KG1 (cell line): ENCODE data around the gene SMIM35.

Experiments used
- DNase-seq: peaks from one replicate; lab custom pipeline; 2025; lab: John Stamatoyannopoulos, UW

The SMIM35 gene

DNA sequence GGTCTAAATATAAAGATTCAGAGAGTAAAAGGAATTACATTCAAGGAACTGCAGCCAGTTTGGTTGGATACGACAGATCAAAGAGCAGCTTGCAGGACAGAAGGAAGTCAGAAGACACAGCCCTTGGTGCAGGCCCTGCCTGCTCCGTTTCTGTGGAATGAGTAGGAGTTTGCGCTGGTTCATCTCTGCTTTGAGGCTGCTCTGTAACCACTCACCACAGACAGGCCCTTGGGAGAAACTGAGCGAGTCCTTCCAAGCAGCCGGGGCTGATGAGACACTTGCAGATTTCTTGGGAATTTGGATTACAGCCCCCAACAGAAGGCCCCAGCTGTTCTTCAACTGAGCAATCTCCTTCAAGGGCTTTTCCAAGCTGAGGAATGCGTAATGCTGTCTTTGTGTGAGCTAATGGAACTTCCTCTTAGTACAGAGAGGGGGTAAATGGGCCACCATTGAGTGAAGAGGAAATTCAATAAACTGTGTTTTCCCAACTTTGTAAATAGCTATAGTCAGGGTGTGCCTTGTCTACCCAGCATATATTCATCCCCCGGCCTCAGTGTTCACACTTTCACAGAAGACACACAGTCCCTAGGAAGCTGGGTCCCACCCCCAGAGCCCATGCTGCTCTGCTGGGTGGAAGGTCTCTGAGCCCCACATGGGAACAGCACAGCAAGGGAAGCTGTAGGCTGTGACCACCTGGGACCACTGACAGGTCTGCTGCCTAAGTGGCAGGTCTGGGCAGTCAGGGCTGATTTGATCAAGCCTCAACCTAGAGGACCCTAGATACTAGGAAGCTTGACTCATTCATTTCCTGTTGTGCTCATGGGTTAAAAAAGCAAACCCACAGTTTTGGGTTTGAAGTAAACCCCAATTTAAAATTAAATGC is 84.0 kb downstream of the SMIM35 start:
- DNase-seq: peak; percentile 56

DNA sequence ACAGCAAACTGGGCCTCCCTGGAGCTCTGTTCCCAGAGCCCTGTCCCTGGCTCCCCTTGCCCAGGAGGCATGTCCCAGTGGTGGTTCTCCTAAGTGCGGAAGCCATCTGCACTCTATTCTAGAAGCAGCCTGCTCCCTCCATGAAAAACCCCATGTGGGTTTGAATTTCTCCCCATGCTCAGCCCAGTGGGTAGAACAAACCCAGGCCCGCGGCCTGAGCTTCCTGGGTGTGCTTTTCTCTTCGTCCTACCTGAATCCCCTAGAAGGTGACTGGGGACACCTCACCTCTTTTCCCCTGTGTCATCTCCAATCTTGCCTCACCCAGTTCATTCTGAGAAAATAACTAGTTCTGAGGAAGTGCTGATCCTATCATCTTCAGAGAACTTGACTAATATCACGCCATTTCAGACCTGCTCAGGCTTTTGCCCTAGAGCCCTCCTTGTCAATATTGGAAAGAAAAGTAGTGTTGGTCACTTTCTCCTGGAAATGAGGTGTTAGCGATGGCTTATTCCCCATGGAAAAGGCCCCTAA is 84.7 kb downstream of the SMIM35 start:
- no peak for DNase-seq

DNA sequence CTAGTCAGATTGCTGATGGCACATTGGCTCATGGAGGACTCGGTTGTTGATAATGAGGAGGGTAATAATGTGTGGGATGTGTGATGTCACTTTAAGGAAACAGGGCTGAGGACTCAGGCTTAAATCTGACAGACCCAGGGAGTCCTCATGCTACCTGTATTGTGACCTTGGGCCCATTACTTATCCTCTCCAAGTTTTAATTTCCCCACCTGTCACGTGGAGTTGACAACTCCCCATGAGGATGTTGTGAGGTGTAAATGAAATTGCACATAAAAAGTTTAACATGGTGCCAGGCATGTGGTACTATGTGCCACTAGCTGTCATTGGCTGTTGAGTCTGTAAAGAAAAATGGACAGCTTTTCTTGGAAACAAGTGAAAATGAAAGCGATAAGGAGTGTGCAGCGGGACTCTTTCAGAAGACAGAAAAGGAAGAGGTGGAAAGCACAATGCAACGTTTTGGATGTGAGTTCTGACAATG is 85.2 kb downstream of the SMIM35 start:
- DNase-seq: no peak

DNA sequence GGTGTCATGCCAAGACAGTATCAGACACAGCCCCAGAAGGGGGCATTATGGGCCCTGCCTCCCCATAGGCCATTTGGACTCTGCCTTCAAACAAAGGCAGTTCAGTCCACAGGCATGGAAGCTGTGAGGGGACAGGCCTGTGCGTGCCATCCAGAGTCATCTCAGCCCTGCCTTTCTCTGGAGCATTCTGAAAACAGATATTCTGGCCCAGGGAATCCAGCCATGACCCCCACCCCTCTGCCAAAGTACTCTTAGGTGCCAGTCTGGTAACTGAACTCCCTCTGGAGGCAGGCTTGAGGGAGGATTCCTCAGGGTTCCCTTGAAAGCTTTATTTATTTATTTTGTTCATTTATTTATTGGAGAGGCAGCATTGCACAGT is 85.9 kb downstream of the SMIM35 start:
- no peak for DNase-seq

DNA sequence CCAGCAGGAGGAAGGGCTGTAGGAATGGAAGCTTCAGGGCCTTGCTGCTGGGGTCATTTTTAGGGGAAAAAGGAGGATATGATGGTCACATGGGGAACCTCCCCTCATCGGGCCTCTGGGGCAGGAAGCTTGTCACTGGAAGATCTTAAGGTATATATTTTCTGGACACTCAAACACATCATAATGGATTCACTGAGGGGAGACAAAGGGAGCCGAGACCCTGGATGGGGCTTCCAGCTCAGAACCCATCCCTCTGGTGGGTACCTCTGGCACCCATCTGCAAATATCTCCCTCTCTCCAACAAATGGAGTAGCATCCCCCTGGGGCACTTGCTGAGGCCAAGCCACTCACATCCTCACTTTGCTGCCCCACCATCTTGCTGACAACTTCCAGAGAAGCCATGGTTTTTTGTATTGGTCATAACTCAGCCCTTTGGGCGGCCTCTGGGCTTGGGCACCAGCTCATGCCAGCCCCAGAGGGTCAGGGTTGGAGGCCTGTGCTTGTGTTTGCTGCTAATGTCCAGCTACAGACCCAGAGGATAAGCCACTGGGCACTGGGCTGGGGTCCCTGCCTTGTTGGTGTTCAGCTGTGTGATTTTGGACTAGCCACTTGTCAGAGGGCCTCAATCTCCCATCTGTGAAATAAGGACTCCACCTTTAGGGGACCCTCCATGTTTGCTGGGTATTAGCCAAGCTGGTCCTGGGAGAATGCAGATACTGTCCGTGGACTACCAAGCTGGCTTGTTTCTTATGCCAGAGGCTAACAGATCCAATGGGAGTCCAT is 86.5 kb downstream of the SMIM35 start:
- DNase-seq: no peak

DNA sequence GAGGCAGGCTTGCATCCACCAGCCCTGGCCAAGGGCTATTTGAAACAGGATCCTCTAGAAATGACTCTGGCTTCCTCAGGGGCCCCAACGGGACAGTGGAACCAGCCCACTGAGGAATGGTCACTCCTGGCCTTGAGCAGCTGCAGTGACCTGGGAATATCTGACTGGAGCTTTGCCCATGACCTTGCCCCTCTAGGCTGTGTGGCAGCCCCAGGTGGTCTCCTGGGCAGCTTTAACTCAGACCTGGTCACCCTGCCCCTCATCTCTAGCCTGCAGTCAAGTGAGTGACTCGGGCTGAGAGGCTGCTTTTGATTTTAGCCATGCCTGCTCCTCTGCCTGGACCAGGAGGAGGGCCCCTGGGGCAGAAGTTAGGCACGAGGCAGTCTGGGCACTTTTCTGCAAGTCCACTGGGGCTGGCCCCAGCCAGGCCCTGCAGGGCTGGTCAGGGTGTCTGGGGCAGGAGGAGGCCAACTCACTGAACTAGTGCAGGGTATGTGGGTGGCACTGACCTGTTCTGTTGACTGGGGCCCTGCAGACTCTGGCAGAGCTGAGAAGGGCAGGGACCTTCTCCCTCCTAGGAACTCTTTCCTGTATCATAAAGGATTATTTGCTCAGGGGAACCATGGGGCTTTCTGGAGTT is 87.3 kb downstream of the SMIM35 start:
- DNase-seq: no peak

DNA sequence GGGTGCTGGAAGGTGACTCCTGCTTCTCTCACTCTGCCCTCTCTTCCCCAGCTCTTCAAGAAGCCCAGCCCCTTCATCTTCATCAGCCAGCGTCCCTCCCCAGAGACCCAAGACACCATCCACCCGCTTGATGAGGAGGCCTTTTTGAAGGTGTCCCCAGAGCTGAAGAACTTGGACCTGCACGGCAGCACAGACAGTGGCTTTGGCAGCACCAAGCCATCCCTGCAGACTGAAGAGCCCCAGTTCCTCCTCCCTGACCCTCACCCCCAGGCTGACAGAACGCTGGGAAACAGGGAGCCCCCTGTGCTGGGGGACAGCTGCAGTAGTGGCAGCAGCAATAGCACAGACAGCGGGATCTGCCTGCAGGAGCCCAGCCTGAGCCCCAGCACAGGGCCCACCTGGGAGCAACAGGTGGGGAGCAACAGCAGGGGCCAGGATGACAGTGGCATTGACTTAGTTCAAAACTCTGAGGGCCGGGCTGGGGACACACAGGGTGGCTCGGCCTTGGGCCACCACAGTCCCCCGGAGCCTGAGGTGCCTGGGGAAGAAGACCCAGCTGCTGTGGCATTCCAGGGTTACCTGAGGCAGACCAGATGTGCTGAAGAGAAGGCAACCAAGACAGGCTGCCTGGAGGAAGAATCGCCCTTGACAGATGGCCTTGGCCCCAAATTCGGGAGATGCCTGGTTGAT is 88.0 kb downstream of the SMIM35 start:
- no peak for DNase-seq

DNA sequence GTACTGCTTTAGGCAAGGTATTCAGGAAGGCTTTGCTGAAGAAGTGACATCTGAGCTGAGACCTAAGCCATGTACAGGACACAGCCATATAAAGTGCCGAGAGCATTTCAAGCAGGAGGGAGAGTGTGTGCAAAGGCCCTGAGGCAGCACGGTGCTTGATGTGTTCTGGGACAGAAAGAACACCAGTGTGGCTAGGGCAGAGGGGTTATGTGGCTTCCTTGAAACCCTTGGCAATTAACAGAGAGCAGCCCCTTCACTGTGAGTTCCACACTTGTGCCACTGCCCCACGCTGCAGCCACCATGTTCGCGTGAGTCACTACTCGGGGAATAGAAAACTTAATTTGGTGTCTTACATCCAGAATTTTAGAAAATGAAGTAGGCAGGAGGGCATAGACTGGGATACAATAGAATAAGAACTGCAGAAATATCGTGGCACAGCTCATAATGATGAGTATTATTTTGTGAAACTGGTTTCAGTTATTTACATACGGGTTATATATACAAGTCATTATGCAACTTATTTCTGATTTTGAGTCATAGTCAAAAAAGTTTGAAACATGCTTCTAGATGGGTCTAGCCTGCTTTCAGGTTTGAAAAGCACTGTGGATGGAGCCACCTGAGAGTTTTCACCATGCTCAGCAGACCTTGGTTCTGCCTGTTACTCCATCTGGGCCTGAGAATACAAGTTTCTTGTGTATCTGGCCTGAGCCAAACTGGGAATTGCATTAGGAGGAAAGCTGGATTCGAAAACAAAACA is 88.8 kb downstream of the SMIM35 start:
- no peak for DNase-seq

DNA sequence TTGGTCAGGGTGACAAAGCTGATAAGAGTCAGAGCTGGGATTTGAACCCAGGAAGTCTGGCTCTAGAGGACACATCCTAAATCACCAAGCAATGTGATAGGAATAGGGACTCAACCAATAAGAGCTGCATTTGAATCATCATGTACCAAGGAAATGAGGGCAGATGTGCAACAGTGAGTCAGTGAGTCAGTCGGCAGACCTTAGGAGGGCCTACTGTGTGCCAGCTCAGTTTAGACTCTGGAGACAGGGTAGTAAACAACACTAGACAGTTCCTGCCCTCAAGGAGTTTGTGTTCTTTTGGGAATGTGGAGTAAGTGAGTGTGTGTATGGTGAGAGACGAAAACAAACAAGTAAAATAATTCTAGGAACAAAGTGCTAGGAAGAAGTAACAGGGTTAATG is 89.4 kb downstream of the SMIM35 start:
- no peak for DNase-seq

DNA sequence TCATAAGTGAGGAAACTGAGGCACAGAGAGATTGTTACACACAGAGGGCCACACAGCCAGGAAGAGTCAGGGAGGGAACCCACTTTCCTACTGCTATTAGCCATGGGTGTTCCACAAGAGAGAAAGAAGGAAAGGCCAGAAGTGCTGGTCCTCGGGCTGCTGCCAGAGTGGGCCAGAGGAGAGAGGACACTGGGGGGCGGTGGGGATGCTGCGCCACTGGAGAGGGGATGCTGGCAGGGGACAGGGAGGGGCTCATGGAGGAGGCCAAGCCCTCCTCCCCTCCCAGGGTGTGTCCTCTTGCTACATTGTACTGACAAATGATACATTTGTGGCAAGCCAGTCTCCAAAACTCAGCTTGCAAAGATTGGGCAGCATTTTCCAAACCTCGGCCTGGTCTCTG is 90.7 kb downstream of the SMIM35 start:
- no peak for DNase-seq

DNA sequence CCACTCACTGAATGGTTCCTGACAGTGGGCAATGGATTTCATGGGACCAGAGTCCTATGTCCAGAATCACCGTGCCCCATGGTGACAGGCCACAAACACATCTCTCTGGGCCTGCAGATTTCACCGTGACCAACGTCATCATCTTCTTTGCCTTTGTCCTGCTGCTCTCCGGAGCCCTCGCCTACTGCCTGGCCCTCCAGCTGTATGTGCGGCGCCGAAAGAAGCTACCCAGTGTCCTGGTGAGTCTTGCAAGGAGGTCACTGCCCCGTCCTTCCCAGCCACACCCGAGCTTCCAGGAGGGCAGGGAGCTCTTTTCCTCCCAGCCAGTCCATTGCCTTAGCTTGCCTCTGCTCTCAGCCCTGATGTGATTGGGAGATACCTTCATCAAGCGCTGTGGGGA is 91.3 kb downstream of the SMIM35 start:
- no peak for DNase-seq

DNA sequence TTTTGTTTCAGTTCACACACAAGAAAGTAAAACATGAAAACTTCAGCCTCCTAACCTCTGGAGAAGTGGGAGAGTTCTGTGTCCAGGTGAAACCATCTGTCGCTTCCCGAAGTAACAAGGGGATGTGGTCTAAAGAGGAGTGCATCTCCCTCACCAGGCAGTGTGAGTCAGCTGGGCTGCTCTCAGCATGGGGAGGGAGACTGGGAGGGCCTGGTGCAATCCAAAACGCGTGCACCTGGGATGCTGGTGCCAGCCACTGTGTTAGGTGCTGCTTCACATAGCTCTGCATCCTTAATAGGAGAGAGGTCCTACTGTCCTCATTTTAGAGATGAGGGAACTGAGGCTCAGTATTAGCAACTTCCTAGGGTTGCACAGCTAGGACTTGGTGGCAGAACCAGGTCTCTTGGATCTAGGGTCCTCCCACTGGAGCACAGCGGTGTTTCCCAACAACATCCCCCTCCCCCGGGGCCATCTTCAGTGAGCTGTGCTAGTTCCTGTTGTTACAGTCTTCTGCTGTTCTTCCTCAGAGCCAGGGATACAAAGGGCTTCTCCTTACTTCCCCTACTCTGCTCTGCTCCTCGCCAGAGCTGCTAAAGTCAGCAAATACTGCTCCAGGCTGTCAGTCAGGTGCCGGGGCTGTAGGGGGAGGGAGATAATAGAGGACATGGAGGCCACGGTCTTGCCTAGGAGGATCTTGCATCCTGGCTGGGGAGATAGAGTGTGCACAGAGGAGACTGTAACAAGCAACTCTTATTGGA is 92.6 kb downstream of the SMIM35 start:
- no peak for DNase-seq

DNA sequence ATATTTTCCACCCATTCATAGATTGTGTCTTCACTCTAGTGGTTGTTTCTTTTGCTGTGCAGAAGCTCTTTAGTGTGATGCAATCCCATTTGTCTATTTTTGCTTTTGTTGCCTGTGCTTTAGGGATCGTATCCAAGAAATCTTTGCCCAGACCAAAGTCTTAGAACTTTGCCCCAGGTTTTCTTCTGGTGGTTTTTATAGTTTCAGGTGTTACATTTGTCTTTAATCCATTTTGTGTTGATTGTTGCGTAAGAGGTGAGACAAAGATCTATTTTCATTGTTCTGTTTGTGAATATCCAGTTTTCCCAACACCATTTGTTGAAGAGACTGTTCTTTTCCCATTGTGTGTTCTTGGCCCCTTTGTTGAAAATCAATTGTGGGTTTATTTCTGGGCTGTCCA is 94.1 kb downstream of the SMIM35 start:
- no peak for DNase-seq

DNA sequence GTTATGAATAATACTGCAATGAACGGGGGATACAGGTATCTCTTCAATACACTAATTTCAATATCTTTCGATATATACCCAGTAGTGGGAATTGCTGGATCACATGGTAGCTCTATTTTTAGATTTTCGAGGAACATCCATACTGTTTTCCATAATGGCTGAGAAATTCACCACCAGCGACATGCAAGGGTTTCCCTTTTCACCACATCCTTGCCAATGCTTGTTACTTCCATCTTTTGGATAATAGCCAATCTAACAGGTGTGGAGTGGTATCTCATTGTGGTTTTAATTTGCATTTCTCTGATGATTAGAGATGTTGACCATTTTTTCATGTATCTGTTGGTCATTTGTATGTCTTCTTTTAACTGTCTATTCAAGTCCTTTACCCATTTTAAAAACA is 94.6 kb downstream of the SMIM35 start:
- no peak for DNase-seq

DNA sequence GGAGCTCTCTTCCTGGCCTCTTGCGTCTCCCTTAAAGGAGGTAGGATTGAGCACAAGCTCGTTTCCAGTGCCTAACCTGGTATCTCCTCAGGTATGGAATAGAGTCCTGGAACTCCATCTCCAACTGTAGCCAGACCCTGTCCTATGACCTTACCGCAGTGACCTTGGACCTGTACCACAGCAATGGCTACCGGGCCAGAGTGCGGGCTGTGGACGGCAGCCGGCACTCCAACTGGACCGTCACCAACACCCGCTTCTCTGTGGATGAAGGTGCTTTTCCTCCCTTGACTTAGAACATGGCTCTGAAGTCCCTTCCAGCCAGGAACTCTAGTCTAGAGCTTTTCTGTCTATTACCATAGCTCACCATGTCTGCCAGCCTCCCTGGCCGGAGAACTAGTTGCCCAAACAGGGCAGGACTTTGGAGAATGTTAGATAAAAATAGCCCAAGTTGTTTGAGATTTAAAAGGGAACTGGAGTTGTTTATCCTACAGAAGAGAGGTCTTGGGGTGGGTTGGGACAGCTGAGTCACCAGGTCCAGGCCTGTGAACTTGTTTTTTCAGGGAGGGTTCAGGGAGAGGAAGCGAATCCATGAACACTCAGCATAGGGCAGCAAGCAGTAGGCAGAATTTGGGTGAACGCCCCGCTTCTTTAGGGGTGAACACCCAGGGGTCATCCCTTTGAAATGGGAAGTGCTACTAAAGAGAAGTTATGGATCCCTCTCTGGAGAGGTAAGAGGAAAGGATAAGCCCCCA is 97.2 kb downstream of the SMIM35 start:
- DNase-seq: no peak

DNA sequence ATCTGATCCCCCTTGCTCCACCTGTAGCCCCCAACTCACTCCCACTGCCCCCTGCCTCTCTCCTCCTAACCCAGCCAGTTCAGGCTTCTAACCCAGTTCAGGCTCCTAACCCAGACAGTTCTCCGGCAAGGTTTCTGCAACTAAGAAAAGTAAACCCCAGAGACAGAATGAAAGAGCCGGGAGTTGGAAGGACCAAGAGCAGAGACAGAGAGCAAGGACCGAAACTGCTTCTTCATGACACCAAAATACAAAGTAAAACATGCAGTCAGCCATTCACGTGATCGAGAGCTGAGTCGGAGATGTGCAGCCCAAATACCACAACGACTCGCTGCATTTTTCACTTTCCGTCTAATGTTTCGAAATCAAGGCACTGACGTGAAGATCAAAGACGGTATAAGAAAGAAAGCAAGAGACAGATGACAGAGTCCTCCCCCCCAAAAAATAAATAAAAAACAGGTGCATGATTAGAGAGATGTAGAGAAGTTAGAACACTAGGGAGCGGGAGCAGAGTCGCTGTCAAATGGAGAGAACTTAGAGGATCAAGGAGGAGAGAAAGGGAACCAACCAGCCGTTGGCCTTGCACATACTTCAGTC is 99.7 kb downstream of the SMIM35 start:
- no peak for DNase-seq

DNA sequence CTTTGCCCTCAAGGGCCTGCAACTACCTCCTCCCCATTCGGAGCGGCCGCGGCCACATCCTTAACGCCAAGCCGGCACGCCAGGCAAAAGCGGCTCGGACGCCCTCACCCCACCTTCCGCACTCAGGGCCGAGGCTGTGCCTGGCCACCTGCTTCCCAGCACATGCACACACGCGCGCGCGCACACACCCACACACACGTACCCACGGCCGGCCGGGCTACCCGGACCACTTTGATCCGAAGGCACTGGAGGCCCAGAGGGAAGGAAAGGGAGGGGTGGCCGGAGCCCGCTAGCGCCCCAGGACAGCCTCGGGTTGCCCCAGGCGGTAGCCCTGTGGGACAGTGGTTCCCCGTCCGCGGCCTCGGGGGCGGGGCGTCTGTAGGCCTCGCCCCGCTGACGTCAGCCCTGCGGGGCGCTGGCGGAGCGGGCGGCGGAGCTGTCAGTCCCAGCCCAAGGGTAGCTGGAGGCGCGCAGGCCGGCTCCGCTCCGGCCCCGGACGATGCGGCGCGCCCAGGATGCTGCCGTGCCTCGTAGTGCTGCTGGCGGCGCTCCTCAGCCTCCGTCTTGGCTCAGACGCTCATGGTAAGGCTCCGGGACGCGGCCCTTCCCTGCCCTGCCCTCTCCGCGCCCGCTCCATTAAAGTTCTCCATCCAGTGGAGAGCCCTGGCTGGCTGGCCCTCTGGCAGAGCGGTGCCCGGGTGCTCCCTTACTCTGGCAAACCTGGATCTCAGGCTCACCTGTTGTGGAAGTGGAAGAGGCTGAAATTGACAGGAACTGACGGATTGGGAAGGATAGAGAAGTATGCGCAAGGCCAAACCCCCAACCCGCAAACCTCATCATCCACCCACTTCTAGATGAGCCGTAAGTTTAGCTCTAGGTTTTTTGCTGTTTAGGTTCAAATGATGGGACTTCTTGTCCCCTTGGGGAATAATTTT is 100.5 kb downstream of the SMIM35 start, which contains the start of gene IL10RA:
Gene IL10RA (plus strand): TSS at position 442 of the 935 bp plus-strand sequence. CDS start 74 bp downstream, at position 516.
- peak; percentile 69 for DNase-seq

DNA sequence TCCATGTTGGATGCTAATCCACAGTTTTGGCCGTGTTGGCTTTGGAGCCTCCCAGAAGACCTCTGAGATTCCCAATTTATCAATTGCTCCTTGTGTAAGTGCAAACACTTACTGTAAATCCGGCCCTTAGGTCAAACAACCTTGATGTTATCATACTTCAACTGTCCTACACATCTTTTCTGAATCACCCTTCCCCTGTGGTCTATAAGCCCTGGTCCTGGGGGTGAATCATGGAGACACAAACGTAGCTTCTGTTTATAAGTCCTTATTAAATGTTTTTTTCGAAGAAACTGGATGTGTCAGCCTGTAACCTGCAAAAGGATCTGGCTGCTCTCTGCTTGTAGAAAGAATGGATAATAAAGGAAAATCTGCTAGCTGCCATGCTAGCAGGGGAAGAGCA is 102.3 kb downstream of the SMIM35 start:
- DNase-seq: no peak
